ENCODE measurements around the gene CCT8. TPM values are rescaled to one million over a fixed set of nuclear protein-coding genes. Genes with fewer than 3 reads are reported as not detected.
"Not testable (repeated sequence)": the region's sequence is repeated elsewhere in the genome, so short reads cannot be mapped to it uniquely, and the experiment has no call there.

The CCT8 gene
- polyA plus RNA-seq, 3 donors: 220 to 292 (median 247) TPM

- no peak for DNase-seq
Measured at GRCh38 chr21:29082046-29082815, 8.8 kb upstream of the CCT8 start.

- no peak for DNase-seq
Measured at GRCh38 chr21:29080454-29080941, 7.0 kb upstream of the CCT8 start.

GRCh38 chr21:29078869-29079767 lies 5.7 kb upstream of the CCT8 start:
- no peak for DNase-seq

- DNase-seq: no peak
Measured at GRCh38 chr21:29077651-29078090, 4.2 kb upstream of the CCT8 start.

- not testable (repeated sequence) for DNase-seq
Measured at GRCh38 chr21:29076731-29077640, 3.5 kb upstream of the CCT8 start.

- no peak for DNase-seq
Measured at GRCh38 chr21:29075706-29076466, 2.4 kb upstream of the CCT8 start.

GRCh38 chr21:29074783-29075182 lies 1.3 kb upstream of the CCT8 start:
- no peak for DNase-seq

GRCh38 chr21:29074007-29074376 lies 544 bp upstream of the CCT8 start:
- DNase-seq: no peak

- no peak for DNase-seq
Measured at GRCh38 chr21:29072873-29073221, 601 bp downstream of the CCT8 start.

- DNase-seq: no peak
Measured at GRCh38 chr21:29064850-29065481, 8.5 kb downstream of the CCT8 start.

GRCh38 chr21:29056538-29057050 lies 16.9 kb downstream of the CCT8 start:
- DNase-seq: no peak

- no peak for DNase-seq
Measured at GRCh38 chr21:29056005-29056404, 17.4 kb downstream of the CCT8 start.

GRCh38 chr21:29055080-29055479 lies 18.4 kb downstream of the CCT8 start:
- no peak for DNase-seq

GRCh38 chr21:29053656-29054055 lies 19.8 kb downstream of the CCT8 start:
- no peak for DNase-seq

GRCh38 chr21:29053011-29053553 lies 20.4 kb downstream of the CCT8 start:
- no peak for DNase-seq

GRCh38 chr21:29052224-29052623 lies 21.2 kb downstream of the CCT8 start:
- no peak for DNase-seq

- no peak for DNase-seq
Measured at GRCh38 chr21:29034678-29035077, 38.8 kb downstream of the CCT8 start.

GRCh38 chr21:29033871-29034270 lies 39.6 kb downstream of the CCT8 start:
- no peak for DNase-seq

- DNase-seq: no peak
Measured at GRCh38 chr21:29033301-29033700, 40.1 kb downstream of the CCT8 start.

GRCh38 chr21:29030909-29031308 lies 42.5 kb downstream of the CCT8 start:
- no peak for DNase-seq

Measured in renal pelvis (tissue), 4 donors.